Muscle of arm (tissue), 12 donors: Measurements from ENCODE around the gene KRT84. TPM values are rescaled to one million over a fixed set of nuclear protein-coding genes. Genes with fewer than 3 reads are reported as not detected.

Experiments
- DNase-seq: peaks from one replicate; pipeline ENCODE4 v3.0.0-alpha.2; 2013
- polyA plus RNA-seq, 12 donors: library from polyadenylated mRNA; unstranded; fragments of 120-200 nt; gene quantifications; one replicate each; pipeline ENCODE4 v1.2.1, GENCODE V29; 2013; ENCODE audit not compliant: insufficient read length in 12 of 12

Gene KRT84
- polyA plus RNA-seq, 12 donors: 0.11 TPM; not detected in 11

GRCh38 chr12:52343550-52343949 lies 41.9 kb downstream of the KRT84 start:
- no peak for DNase-seq

GRCh38 chr12:52342781-52343490 lies 42.5 kb downstream of the KRT84 start:
- DNase-seq: no peak

GRCh38 chr12:52341066-52341580 lies 44.3 kb downstream of the KRT84 start:
- no peak for DNase-seq

- no peak for DNase-seq
These were observed 47.1 kb downstream of the KRT84 start for GRCh38 chr12:52338241-52338960.

- DNase-seq: no peak
These were observed 48.4 kb downstream of the KRT84 start for GRCh38 chr12:52337054-52337453.

GRCh38 chr12:52336641-52337040 lies 48.8 kb downstream of the KRT84 start:
- no peak for DNase-seq

- no peak for DNase-seq
These were observed 49.7 kb downstream of the KRT84 start for GRCh38 chr12:52335598-52336262.

GRCh38 chr12:52334185-52334584 lies 51.3 kb downstream of the KRT84 start:
- no peak for DNase-seq

- DNase-seq: no peak
These were observed 52.1 kb downstream of the KRT84 start for GRCh38 chr12:52333321-52333720.

GRCh38 chr12:52332381-52332780 lies 53.1 kb downstream of the KRT84 start:
- DNase-seq: no peak

- DNase-seq: no peak
These were observed 53.6 kb downstream of the KRT84 start for GRCh38 chr12:52331833-52332232.

GRCh38 chr12:52331039-52331438 lies 54.4 kb downstream of the KRT84 start:
- no peak for DNase-seq

GRCh38 chr12:52327830-52328500 lies 57.5 kb downstream of the KRT84 start:
- no peak for DNase-seq

Other genes starting within 250 kb of the KRT84 start
- gene KRT80, start 193.6 kb downstream of the KRT84 start, polyA plus RNA-seq: 10 to 100 TPM in 3 of 12 donors, 1 to 10 TPM in 8, not detected in 1; 4.0 to 13.2 (median 8.4) TPM
- gene KRT7, start 152.4 kb downstream of the KRT84 start, polyA plus RNA-seq: 1 to 10 TPM in 3 of 12 donors, under 1 TPM in 6, not detected in 3; 0.69 to 3.3 (median 0.81) TPM
- under 1 TPM in 9 of 12 donors, not detected in 3; 0.10 to 0.50 (median 0.21) TPM for gene KRT86, start 111.0 kb downstream of the KRT84 start, polyA plus RNA-seq
- gene KRT81, start 94.1 kb downstream of the KRT84 start, polyA plus RNA-seq: under 1 TPM in 7 of 12 donors, not detected in 5; 0.08 to 0.25 (median 0.14) TPM
- gene KRT83, start 64.3 kb downstream of the KRT84 start, polyA plus RNA-seq: under 1 TPM in 1 of 12 donors, not detected in 11; 0.09 TPM
- gene KRT85, start 18.2 kb downstream of the KRT84 start, polyA plus RNA-seq: under 1 TPM in 2 of 12 donors, not detected in 10; 0.44 to 0.52 TPM
- under 1 TPM in 1 of 12 donors, not detected in 11; 0.07 TPM for gene KRT82, start 20.7 kb upstream of the KRT84 start, polyA plus RNA-seq
- not detected for gene KRT75, start 48.7 kb upstream of the KRT84 start, polyA plus RNA-seq
- 1 to 10 TPM in 1 of 12 donors, under 1 TPM in 1, not detected in 10; 0.82 to 1.1 TPM for gene KRT6B, start 66.5 kb upstream of the KRT84 start, polyA plus RNA-seq
- gene KRT6C, start 88.2 kb upstream of the KRT84 start, polyA plus RNA-seq: 1 to 10 TPM in 1 of 12 donors, under 1 TPM in 3, not detected in 8; 0.15 to 4.9 (median 0.91) TPM
- 100 to 1,000 TPM in 1 of 12 donors, 10 to 100 TPM in 1, 1 to 10 TPM in 2, under 1 TPM in 2, not detected in 6; 0.05 to 120 (median 5.8) TPM for gene KRT6A, start 107.6 kb upstream of the KRT84 start, polyA plus RNA-seq
- 1,000 to 10,000 TPM in 1 of 12 donors, 100 to 1,000 TPM in 2, 10 to 100 TPM in 1, 1 to 10 TPM in 2, under 1 TPM in 4, not detected in 2; 0.07 to 1,328 (median 2.6) TPM for gene KRT5, start 134.7 kb upstream of the KRT84 start, polyA plus RNA-seq
- gene KRT71, start 167.5 kb upstream of the KRT84 start, polyA plus RNA-seq: under 1 TPM in 2 of 12 donors, not detected in 10; 0.08 TPM
- gene KRT74, start 188.2 kb upstream of the KRT84 start, polyA plus RNA-seq: under 1 TPM in 3 of 12 donors, not detected in 9; 0.15 to 0.25 (median 0.21) TPM
- gene KRT72, start 215.8 kb upstream of the KRT84 start, polyA plus RNA-seq: under 1 TPM in 3 of 12 donors, not detected in 9; 0.11 to 0.26 (median 0.12) TPM
- under 1 TPM in 2 of 12 donors, not detected in 10; 0.05 to 0.15 TPM for gene KRT73, start 232.9 kb upstream of the KRT84 start, polyA plus RNA-seq